GM13977 (cell line): ENCODE data around the gene CYB5D1.

Experiments used
- DNase-seq: peaks from one replicate; pipeline ENCODE4 v3.0.0; 2012; ENCODE audit warnings: low spot score
- in situ Hi-C: fragments of 300-500 bp; cut with MboI; formaldehyde crosslinking; loops from one replicate; pipeline ENCODE4 v1.12.0; 2022; ENCODE audit warnings: low sequenced_read_pairs, low pct_unique_long_range_greater_than_20kb, mixed read lengths, inconsistent platforms; ENCODE audit not compliant: unreplicated experiment
- TF ChIP-seq, protein P1 (sequence below): IDR thresholded peaks from 2 replicates; pipeline ENCODE4 v1.5.1; 2012; ENCODE audit warnings: mild to moderate bottlenecking, control low read depth; ENCODE audit not compliant: insufficient read depth; ENCODE audit errors: extremely low read depth, missing control alignments

Gene CYB5D1

GRCh38 chr17:7817643-7817964 is 40.2 kb upstream of the CYB5D1 start:
- DNase-seq = no peak
- TF ChIP-seq, protein P1, sequence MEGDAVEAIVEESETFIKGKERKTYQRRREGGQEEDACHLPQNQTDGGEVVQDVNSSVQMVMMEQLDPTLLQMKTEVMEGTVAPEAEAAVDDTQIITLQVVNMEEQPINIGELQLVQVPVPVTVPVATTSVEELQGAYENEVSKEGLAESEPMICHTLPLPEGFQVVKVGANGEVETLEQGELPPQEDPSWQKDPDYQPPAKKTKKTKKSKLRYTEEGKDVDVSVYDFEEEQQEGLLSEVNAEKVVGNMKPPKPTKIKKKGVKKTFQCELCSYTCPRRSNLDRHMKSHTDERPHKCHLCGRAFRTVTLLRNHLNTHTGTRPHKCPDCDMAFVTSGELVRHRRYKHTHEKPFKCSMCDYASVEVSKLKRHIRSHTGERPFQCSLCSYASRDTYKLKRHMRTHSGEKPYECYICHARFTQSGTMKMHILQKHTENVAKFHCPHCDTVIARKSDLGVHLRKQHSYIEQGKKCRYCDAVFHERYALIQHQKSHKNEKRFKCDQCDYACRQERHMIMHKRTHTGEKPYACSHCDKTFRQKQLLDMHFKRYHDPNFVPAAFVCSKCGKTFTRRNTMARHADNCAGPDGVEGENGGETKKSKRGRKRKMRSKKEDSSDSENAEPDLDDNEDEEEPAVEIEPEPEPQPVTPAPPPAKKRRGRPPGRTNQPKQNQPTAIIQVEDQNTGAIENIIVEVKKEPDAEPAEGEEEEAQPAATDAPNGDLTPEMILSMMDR = no peak
- in situ Hi-C loops = no loop called here

- no peak for DNase-seq
- TF ChIP-seq, protein P1 = no peak
- in situ Hi-C loops = no loop called here
Measured at GRCh38 chr17:7818026-7818425, 39.8 kb upstream of the CYB5D1 start.

DNA sequence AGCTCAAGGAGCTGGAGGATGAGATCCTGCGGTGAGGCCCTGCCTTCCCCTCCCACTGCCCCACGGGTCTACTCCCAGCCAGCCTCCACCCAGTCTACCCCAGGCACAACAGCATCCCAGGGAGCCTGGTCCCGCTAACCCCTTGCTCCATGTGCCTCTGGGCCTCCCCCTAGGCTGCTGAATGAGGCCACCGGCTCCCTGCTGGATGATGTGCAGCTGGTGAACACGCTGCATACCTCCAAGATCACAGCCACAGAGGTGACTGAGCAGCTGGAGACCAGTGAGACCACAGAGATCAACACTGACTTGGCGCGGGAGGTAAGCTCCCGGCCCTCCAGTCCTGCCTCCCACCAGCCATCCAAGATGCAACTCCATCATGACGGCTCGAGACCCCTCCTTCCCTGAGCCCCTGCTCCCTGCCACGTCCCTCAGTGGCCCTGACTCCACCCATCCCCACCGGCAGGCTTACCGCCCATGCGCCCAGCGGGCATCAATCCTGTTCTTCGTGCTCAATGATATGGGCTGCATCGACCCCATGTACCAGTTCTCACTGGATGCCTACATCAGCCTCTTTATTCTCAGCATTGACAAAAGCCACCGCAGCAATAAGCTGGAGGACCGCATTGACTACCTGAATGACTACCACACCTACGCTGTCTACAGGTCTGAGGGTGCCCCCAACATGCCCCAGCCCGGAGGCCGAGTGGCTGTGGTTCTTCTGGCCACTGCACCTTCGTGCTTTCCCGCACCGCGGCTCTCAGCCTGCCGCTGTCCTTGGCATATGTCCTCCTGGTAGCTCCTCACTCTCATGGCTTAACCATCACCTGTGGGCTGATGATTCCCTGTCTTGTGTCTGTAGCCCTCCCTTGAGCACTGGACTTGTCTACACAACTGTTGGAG is 38.8 kb upstream of the CYB5D1 start:
- no peak for DNase-seq
- in situ Hi-C loops = no loop called here
- TF ChIP-seq, protein P1 = no peak

DNA sequence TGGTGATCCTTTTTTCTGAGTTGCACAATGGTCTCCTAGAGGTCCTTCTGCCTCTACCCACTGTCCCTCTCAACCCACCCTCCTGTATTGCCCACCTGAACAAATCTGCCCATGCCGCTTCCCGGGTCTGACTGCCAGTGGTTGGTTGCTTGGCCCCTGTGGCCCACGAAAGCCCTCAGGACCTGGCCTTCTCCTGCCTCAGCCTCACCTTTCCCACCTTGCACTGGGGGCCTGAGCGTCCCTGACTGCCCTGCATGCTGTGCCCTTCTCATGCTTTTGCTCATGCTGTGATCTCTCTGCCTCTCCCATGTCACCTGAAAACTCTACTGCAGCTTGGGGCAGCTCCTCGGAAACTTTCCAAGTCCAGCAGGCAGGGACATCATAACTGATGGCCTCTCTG is 37.6 kb upstream of the CYB5D1 start:
- no peak for DNase-seq
- in situ Hi-C loops = no loop called here
- TF ChIP-seq, protein P1 = no peak

DNA sequence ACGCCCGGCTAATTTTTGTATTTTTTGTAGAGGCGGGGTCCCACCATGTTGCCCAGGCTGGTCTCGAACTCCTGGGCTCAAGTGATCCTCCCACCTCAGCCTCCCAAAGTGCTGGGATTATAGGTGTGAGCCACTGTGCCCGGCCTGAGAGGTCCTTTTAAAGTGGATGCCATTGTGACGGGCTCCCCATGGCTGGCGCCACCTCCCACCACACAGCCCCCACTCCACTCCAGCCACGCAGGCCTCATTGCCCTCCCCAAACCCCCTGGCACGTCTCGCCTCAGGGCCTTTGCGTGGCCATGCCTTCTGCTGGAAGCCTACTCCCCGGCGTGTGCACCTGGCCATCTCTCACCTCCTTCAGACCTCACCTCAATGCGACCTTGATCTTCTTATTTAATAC is 35.7 kb upstream of the CYB5D1 start:
- in situ Hi-C loops = no loop called here
- DNase-seq = no peak
- TF ChIP-seq, protein P1 = no peak

GRCh38 chr17:7823581-7824001 is 34.2 kb upstream of the CYB5D1 start:
- TF ChIP-seq, protein P1 = no peak
- no peak for DNase-seq
- in situ Hi-C loops = no loop called here
